Pancreas (tissue), 10 donors: ENCODE data around the gene HSPBP1. TPM values are rescaled to one million over a fixed set of nuclear protein-coding genes. Genes with fewer than 3 reads are reported as not detected.

Experiments
- ATAC-seq, 4 donors: fragments of 200-7000 bp; cut with Tn5 transposase; one replicate each; pipeline versions ENCODE4 v1.8.0 to v1.9.1; 2020; ENCODE audit warnings: mild to moderate bottlenecking in 4 of 4, moderate library complexity in 4 of 4
- DNase-seq, 6 donors: peaks; one replicate each; pipeline ENCODE4 v3.0.0-alpha.2; 2020
- FAIRE-seq: peaks from 2 replicates; lab custom pipeline; 2012; peaks lifted over from hg19 to GRCh38; lab: Jason Lieb, UNC
- H3K27ac ChIP-seq, 4 donors: fragments of 200-600 bp; sonication (generic); 1 replicate in 3 of 4; 2 replicates in 1 of 4; pipeline versions ENCODE4 v1.5.0 to v1.8.0; 2020
- H3K27me3 ChIP-seq, 4 donors: fragments of 200-600 bp; one replicate each; pipeline ENCODE4 v1.8.0; 2021
- H3K36me3 ChIP-seq, 3 donors: fragments of 200-600 bp; sonication (generic) in 1 of 3; one replicate each; pipeline versions ENCODE4 v1.5.0 to v1.8.0; 2020 to 2021
- H3K4me1 ChIP-seq, 3 donors: fragments of 200-600 bp; one replicate each; pipeline ENCODE4 v1.8.0; 2021
- H3K4me3 ChIP-seq, 4 donors: fragments of 200-600 bp; sonication (generic) in 2 of 4; one replicate each; pipeline versions ENCODE4 v1.5.0 to v1.8.0; 2020 to 2021
- H3K9me3 ChIP-seq, 4 donors: fragments of 200-600 bp; one replicate each; pipeline ENCODE4 v1.8.0; 2021
- CTCF ChIP-seq, 4 donors: fragments of 200-600 bp; sonication (generic) in 3 of 4; IDR thresholded peaks; one replicate each; pipeline versions ENCODE4 v1.5.0 to v1.8.0; 2021; ENCODE audit warnings: antibody characterized with exemption in 4 of 4
- WGBS, 2 donors: extraction: QIAGEN DNeasy Blood & Tissue Kit; methylation state at CpG; one replicate each; pipeline ENCODE4 v1.1.7; 2013; 5-methylcytosine and 5-hydroxymethylcytosine counted together
- intact Hi-C, 3 donors: fragments of 100-400 bp; cut with DNase I; formaldehyde crosslinking; loops; one replicate each; pipeline versions ENCODE4 v1.11.1 to v1.14.2; 2022
- polyA plus RNA-seq, 2 donors: library from polyadenylated mRNA; stranded (reverse); fragments of 200-250 nt; gene quantifications; one replicate each; pipeline ENCODE4 v1.2.3, GENCODE V29; 2013
- total RNA-seq, 6 donors: library from RNA; stranded (reverse); fragmentation: NEBNext Ultra II Directional in 4 of 6; extraction: Animal tissue kit (Norgen Biotek cat#: 25700) in 4 of 6; gene quantifications; one replicate each; pipeline versions ENCODE4 v1.2.1 to v1.2.4, GENCODE V29; 2021 to 2023
- donor health status: healthy with polysubstance abuse.
- donor health status: DM: no; HTN: no; CAD: no; lungs with moderate emphysema.
- donor health status: DM: no; HTN: no; CAD: no.
- donor health status: control.
- donor health status: control.
- donor health status: Bipolar disorder and iron deficiency.
- donor health status: DM: yes; HTN: yes; CAD: no.
- donor health status: DM: no; HTN: no; CAD: no.
- donor health status: DM: no; HTN: no; CAD: no.
- donor health status: DM: yes; HTN: yes; CAD: no.

Gene HSPBP1
- total and polyA plus RNA-seq, 8 donors: 7.0 to 29.5 (median 12.8) TPM

GRCh38 chr19:55316646-55317045, 36.7 kb upstream of the HSPBP1 start:
- 73 to 81% methylated on average over 8 of the region's 8 CpGs for WGBS, 2 donors
- no peak for FAIRE-seq
- intact Hi-C loops: no loop called here
- no peaks in the 10 kb centered on the region for H3K36me3 ChIP-seq
- no peaks in the 10 kb centered on the region for H3K4me1 ChIP-seq
- no peak for TF ChIP-seq CTCF (IDR thresholded peaks at IDR 0.05)
- H3K27me3 ChIP-seq: no peaks in the 10 kb centered on the region
- no peak for ATAC-seq
- H3K9me3 ChIP-seq: no peaks in the 10 kb centered on the region
- no peak overlapping the region for H3K27ac ChIP-seq
- H3K4me3 ChIP-seq: no peak overlapping the region
- no peak for DNase-seq

- no peak overlapping the region for H3K4me3 ChIP-seq
- FAIRE-seq (no peak), ATAC-seq (no peak), DNase-seq (no peak)
- WGBS, 2 donors: 78% methylated on average over 13 of the region's 13 CpGs
- intact Hi-C loops: no loop called here
- no peaks in the 10 kb centered on the region for H3K9me3 ChIP-seq
- H3K27ac ChIP-seq: no peak overlapping the region
- no peak for TF ChIP-seq CTCF (IDR thresholded peaks at IDR 0.05)
- no peaks in the 10 kb centered on the region for H3K36me3 ChIP-seq
- H3K4me1 ChIP-seq: no peaks in the 10 kb centered on the region
- no peaks in the 10 kb centered on the region for H3K27me3 ChIP-seq
Observed at GRCh38 chr19:55315956-55316525, 36.1 kb upstream of the HSPBP1 start.

GRCh38 chr19:55314396-55314795, 34.5 kb upstream of the HSPBP1 start:
- Histone ChIP-seq H3K36me3 (no peaks in the 10 kb centered on the region), H3K27me3 (no peaks in the 10 kb centered on the region), H3K4me3 (no peak overlapping the region), H3K4me1 (no peaks in the 10 kb centered on the region), H3K27ac (no peak overlapping the region), H3K9me3 (no peaks in the 10 kb centered on the region)
- FAIRE-seq (no peak), DNase-seq (no peak), ATAC-seq (no peak)
- intact Hi-C loops: no loop called here
- TF ChIP-seq CTCF (IDR thresholded peaks at IDR 0.05): no peak
- 74 to 86% methylated on average over 8 of the region's 8 CpGs for WGBS, 2 donors

GRCh38 chr19:55312621-55313512, 33.0 kb upstream of the HSPBP1 start:
- 80 to 86% methylated on average over 47 of the region's 47 CpGs for WGBS, 2 donors
- H3K36me3 ChIP-seq: no peaks in the 10 kb centered on the region
- FAIRE-seq: no peak

More at GRCh38 chr19:55312621-55313512, 33.0 kb upstream of the HSPBP1 start:
- DNase-seq (no peak), ATAC-seq (no peak)
- H3K4me3 ChIP-seq: no peak overlapping the region
- H3K4me1 ChIP-seq: no peaks in the 10 kb centered on the region
- no peak overlapping the region for H3K27ac ChIP-seq
- TF ChIP-seq CTCF (IDR thresholded peaks at IDR 0.05): no peak
- H3K9me3 ChIP-seq: no peaks in the 10 kb centered on the region
- H3K27me3 ChIP-seq: no peaks in the 10 kb centered on the region
- intact Hi-C loops: no loop called here
